H1 (cell line): Measurements from ENCODE around the gene DUSP2. TPM values are rescaled to one million over a fixed set of nuclear protein-coding genes. Genes with fewer than 3 reads are reported as not detected.

ENCODE experiments used
- CREB1 ChIP-seq: IDR thresholded peaks from 2 replicates; pipeline ENCODE4 v1.6.1; 2012; ENCODE audit warnings: inconsistent platforms
- EP300 ChIP-seq, 2 experiments: IDR thresholded peaks; 1 replicate in 1 of 2; 2 replicates in 1 of 2; pipeline ENCODE4 v1.6.1; 2011 to 2012; ENCODE audit warnings: low read depth in 2 of 2, low read length in 2 of 2, mild to moderate bottlenecking in 2 of 2, borderline replicate concordance in 1 of 2, inconsistent platforms in 1 of 2, moderate library complexity in 1 of 2
- EZH2 ChIP-seq: fragments of 200-600 bp; sonication (generic); IDR thresholded peaks from 2 replicates; pipeline ENCODE4 v1.7.1; 2012; ENCODE audit warnings: low read depth, mild to moderate bottlenecking, moderate library complexity, low read length, inconsistent platforms; ENCODE audit not compliant: severe bottlenecking
- PHF8 ChIP-seq: fragments of 200-600 bp; sonication (generic); conservative IDR thresholded peaks from 2 replicates; pipeline ENCODE4 v1.7.1; 2012; ENCODE audit warnings: low read depth, mild to moderate bottlenecking, inconsistent platforms, low read length, moderate library complexity
- SRF ChIP-seq: IDR thresholded peaks from 2 replicates; pipeline ENCODE4 v1.6.1; 2011; ENCODE audit warnings: mild to moderate bottlenecking, low read depth, low read length, moderate library complexity
- polyA plus RNA-seq, 7 experiments: library from polyadenylated mRNA; depleted of rRNA in 3 of 7; stranded (reverse) in 5 of 7; unstranded in 2 of 7; fragments of >200 nt in 5 of 7; fragments of 200-250 nt in 2 of 7; gene quantifications; 1 replicate in 5 of 7; 2 replicates in 1 of 7; 4 replicates in 1 of 7; pipeline versions ENCODE4 v1.2.1 to v1.2.3, GENCODE V29; 2011 to 2013; ENCODE audit warnings: missing spikeins in 2 of 7, mixed read lengths in 2 of 7
- total RNA-seq: library from RNA; stranded (reverse); fragmentation: NEBNext Ultra II Directional; extraction: Animal tissue kit (Norgen Biotek cat#: 25700); gene quantifications from 2 replicates; pipeline ENCODE4 v1.2.1, GENCODE V29; 2021
- TF ChIP-seq, protein P1 (sequence below): IDR thresholded peaks from 2 replicates; pipeline ENCODE4 v1.6.1; 2011; ENCODE audit warnings: low read depth, mild to moderate bottlenecking, low read length; ENCODE audit not compliant: insufficient read depth
- TF ChIP-seq, protein P2 (sequence below): IDR thresholded peaks from 2 replicates; pipeline ENCODE4 v1.6.1; 2012; ENCODE audit warnings: low read length, inconsistent platforms

DUSP2 gene
- total and polyA plus RNA-seq, 2 of the 8 experiments (the other 6 are each of a cell fraction or from before 2014, with no cell fraction given): 10.1 to 10.4 TPM

DNA sequence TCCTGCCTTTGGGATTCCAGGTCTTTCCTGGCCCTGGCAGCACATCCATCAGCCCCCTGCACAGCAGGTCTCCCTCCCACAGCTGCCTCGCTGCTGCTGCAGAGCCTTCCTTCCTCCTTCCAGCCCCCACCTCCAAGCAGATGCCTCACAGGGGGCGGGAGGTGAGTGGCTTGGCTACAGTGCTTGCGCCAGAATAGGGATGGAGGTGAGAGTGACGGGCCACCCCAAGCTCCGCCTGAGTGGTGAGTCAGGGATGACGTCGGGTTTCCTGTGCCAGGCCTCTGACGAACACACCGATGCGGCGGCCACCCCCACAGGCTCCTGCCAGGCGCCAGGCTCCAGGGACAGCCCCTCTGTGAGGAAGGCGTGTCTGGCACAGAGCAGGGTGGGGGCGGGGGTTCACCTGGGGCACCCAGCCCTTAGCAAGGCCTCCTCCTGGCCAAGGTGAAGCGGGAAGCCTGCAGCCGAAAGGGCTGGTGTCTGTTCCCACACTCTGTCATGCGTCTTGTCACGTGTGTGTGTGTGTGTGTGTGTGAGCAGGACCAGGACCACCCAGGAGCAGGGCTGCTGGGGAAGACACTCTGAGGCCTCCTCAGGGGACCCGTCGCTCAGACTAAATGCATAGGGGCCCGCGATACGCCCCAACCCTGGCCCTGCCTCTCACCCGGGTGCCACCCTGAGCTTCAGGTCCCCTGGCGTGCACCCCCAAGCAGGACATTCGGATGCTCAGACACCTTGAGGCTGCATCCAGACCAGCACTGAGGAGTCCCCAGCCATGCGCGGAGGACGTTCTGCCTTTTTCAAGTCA lies 3.4 kb upstream of the DUSP2 start (continued):
- TF ChIP-seq, protein P1, sequence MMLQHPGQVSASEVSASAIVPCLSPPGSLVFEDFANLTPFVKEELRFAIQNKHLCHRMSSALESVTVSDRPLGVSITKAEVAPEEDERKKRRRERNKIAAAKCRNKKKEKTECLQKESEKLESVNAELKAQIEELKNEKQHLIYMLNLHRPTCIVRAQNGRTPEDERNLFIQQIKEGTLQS: 0 out of 2 replicates have a peak, but pooled peaks have one; percentile 52
- TF ChIP-seq CREB1 (peak; percentile 95), EP300 (IDR thresholded peaks at IDR 0.05; ENCODE audit: borderline replicate concordance in 1 of 2, low read depth in 2 of 2, low read length in 2 of 2) (peak in 1 of 2 experiments; percentile 38; a peak in 1 of 3 replicates), EZH2 (no peak), SRF (no peak), PHF8 (no peak)
- TF ChIP-seq, protein P2, sequence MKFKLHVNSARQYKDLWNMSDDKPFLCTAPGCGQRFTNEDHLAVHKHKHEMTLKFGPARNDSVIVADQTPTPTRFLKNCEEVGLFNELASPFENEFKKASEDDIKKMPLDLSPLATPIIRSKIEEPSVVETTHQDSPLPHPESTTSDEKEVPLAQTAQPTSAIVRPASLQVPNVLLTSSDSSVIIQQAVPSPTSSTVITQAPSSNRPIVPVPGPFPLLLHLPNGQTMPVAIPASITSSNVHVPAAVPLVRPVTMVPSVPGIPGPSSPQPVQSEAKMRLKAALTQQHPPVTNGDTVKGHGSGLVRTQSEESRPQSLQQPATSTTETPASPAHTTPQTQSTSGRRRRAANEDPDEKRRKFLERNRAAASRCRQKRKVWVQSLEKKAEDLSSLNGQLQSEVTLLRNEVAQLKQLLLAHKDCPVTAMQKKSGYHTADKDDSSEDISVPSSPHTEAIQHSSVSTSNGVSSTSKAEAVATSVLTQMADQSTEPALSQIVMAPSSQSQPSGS: 0 out of 2 replicates have a peak, but pooled peaks have one; percentile 21
